OCI-M1 (cell line): ENCODE measurements around the gene MINDY4.
A peak's percentile ranks its signal among the peaks of the same experiment; 100 is the strongest.

Experiments
- DNase-seq: peaks from one replicate; lab custom pipeline; 2025; lab: John Stamatoyannopoulos, UW

MINDY4 gene

DNA sequence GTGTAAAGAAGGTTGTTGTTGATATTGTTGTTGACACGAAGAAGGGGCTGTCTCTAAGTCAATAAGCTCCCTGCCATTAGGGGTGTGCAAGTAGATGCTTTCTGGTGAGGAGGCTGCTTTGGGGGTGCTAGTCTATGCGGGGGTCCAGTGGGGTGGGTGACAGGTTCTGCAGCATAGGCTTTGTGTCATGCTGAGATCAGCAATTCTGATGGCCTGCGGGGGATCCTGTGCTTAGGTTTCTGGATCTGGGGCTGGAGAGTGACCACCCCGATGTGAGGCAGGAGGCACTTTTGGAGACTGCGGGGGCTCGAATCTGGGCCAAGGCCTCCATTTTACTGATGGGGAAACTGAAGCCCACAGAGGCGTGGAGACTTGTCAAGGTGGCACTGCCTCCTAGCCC is 145.6 kb downstream of the MINDY4 start:
- no peak for DNase-seq

DNA sequence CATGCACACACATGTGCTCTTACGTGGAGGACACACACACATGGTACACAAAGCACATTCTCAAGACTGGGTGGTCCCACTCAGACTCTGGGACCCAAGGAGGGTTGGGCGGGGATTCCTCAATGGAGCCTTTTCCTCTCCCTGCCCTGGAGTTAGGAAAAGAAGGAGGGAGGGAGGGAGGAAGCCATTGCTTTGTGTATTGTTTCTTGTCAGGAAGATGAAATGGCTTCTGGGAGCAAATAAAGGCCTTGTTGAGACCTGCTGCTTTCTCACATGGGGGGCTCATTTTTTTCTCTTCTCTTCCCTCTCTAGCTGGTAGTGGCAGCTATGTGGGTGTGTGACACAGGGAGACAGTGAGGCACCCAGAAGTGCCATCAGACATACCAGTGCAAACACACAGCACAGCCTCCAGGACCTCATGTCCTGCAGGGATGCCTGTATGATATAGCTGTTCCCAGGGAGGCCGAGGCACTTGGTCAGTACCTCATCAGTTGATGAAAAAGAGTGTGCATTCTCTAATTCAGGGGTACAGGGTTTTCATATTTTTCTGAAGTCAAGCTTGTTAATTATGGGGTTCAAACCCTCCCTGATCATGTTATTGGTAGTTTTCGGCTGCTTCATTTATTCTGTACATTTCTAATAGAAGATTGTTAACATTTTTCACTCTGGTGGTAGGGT is 146.1 kb downstream of the MINDY4 start:
- no peak for DNase-seq

DNA sequence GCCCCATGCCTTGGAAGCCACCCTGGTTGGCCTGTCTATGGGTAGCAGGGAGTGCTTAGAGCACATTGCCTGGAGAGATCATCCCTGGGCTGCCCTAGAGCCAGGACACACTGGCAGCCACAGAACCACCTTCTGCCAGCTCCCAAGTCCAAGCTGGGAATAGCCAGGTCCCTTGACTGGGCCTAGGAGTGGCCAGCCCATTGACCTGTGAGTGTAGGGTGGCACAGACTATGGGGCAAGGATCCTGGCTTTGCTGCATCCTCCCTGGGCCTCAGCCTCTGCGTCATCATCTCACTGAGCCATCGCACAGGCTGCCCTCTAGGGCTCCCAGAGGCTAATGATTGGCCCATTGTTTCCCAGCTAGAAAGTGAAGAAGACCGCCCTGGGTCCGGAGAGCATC is 147.5 kb downstream of the MINDY4 start:
- DNase-seq, result no peak

DNA sequence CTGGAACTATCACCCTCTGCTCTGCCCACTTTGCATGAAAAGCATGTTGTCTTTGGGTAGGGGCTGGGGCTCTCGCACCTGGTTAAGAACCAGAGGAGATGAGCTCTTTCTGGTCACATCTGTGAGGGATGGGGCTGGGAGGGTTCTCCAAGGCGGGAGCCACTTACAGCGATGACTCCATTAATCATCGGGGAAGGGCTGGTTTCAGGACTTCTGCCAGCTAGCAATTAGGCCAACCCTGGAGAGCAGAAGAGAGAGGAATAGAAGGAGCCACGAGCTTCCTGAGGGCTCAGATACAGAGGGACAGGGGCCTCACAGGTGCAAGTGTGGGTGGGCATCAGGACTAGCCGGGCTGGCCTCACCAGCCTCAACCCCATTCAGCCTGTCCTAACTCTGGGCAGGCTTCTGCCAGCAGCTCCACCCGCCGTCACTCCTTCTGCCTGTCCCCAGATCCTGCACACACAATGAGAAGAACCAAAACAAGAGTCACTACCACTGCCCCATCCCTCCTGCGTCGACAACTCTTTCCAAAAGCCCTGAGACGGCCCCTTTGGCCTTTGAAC is 148.9 kb downstream of the MINDY4 start:
- DNase-seq, result no peak

DNA sequence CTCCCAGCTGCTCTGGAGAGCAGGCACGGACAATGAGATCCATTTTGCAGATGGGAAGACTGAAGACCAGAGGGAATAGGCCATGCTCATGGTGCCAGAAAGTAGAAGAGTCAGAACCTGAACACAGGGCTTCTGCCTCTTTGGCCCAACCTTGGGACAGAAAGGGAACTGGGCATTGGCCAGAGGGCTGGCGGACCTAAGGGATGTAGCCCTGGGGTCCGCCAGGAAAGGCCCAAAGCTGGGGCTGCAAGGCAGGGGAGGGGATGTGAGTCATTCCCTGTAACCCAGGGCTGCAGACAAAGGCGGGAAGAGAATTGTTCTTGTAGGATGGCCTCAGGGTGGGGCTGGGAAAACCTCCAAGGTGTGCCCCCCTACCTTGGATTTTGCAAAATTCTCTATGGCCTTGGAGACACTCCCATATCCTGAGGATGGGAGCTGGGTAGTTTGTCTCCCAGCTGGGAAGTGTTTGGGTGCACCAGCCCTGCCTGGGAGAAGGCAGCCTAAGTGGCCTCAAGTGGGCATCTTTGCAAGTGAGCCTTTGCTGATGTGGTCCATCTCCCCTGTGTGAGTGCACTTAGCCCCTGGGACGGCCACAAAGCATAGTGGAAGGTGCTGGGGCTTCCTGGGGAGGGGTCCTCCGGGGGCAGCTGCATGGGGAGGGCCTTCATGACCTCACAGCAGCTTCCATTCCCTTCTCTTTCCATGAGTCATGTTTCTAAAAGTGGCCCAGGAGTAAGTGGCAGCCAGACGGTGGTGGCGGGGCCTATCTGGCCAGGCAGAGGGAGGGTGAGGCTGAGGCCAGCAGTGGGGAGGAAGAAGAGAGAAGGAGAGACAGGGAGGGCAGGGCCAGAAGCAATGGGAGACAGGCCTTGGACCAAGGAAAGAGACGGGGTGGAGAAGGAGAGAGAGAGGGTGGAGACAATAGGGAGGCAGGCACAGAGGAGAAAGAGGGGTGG is 149.6 kb downstream of the MINDY4 start:
- peak; percentile 36 for DNase-seq

DNA sequence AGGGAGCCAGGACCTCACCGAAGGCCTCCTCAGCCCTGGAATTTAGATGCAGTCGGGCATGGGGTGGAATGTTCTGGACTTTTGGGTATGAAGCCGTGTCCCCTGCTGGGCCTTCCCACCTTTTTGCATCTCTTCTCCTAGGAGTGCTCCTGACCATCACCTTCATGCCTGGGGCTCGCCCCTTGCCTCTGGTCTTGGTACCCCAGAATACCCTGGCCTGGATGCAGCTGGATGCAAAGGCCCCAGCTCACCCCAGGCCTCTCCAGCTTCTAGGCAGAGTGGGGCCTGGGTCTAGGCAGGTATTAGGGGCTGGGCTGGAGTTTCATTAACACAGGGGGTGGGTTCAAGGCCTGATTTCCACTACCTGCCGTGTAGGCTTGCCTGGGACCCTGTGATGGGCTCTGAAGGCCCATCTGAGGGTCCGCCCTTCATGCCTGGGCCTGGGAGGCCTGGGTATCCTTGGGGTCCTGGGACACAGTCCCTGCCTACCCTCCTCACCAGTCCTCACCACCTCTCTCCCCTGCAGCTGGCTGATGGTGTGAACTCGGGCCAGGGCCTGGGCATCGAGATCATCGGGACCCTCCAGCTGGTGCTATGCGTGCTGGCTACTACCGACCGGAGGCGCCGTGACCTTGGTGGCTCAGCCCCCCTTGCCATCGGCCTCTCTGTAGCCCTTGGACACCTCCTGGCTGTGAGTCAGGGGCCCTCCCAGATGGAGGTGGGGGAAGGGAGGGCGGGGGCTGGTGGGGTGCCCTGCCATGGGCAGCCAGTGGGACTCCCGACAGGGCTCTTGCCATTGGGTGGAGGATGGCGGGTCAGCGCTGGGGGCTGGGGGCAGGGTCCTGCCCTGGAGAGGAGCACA is 150.6 kb downstream of the MINDY4 start:
- DNase-seq, result no peak

DNA sequence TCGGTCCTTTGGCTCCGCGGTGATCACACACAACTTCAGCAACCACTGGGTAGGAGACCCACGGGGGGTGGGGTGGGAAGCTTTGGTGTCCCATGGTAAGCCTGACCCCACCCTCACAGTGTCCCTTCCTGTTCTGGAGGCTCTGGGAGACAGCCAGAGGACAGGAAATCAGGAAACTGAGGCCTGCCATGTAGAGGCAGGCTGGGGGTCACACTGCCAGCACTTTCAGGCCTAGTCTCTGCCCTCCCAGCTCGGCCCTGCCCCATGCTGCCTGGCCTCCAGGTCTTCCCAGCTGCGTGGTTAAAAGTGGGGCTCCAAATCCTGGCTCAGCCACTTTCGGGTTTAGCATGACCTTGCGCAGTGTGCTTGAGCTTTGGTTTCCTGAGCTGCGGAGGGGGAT is 151.4 kb downstream of the MINDY4 start:
- no peak for DNase-seq

DNA sequence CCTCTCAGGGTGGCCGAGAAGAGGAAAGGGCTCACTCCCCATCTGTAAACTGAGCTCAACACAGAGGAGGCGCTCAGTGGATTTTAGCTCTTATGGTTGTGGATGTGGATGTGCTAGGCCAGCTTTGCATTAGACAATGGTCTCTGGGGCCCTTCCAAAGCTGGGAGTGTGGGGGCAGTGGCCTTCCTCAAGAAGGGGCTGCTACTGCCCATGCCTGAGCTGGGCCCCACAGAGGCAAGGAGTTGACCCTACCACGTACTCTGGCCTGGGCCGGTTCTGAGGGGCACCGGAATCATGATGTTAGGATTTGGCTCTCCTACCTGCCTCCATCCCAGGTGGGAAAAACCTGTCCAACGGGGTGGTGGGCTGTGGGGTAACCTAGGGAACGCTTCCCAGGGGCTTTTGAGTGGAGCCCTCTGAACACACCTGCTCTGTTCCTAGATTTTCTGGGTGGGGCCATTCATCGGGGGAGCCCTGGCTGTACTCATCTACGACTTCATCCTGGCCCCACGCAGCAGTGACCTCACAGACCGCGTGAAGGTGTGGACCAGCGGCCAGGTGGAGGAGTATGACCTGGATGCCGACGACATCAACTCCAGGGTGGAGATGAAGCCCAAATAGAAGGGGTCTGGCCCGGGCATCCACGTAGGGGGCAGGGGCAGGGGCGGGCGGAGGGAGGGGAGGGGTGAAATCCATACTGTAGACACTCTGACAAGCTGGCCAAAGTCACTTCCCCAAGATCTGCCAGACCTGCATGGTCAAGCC is 152.0 kb downstream of the MINDY4 start:
- no peak for DNase-seq

DNA sequence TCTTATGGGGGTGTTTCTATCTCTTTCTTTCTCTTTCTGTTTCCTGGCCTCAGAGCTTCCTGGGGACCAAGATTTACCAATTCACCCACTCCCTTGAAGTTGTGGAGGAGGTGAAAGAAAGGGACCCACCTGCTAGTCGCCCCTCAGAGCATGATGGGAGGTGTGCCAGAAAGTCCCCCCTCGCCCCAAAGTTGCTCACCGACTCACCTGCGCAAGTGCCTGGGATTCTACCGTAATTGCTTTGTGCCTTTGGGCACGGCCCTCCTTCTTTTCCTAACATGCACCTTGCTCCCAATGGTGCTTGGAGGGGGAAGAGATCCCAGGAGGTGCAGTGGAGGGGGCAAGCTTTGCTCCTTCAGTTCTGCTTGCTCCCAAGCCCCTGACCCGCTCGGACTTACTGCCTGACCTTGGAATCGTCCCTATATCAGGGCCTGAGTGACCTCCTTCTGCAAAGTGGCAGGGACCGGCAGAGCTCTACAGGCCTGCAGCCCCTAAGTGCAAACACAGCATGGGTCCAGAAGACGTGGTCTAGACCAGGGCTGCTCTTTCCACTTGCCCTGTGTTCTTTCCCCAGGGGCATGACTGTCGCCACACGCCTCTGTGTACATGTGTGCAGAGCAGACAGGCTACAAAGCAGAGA is 152.7 kb downstream of the MINDY4 start:
- DNase-seq, result no peak

DNA sequence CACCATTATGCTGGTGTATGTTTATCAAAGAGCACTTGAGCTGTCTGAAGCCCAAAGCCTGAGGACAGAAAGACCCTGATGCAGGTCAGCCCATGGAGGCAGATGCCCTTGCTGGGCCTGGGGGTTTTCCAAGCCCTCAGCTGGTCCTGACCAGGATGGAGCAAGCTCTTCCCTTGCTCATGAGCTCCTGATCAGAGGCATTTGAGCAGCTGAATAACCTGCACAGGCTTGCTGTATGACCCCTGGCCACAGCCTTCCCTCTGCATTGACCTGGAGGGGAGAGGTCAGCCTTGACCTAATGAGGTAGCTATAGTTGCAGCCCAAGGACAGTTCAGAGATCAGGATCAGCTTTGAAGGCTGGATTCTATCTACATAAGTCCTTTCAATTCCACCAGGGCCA is 153.4 kb downstream of the MINDY4 start:
- no peak for DNase-seq

DNA sequence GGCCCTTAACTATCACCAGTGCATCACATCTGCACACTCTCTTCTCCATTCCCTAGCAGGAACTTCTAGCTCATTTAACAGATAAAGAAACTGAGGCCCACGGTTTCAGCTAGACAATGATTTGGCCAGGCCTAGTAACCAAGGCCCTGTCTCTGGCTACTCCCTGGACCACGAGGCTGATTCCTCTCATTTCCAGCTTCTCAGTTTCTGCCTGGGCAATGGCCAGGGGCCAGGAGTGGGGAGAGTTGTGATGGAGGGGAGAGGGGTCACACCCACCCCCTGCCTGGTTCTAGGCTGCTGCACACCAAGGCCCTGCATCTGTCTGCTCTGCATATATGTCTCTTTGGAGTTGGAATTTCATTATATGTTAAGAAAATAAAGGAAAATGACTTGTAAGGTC is 153.9 kb downstream of the MINDY4 start:
- no peak for DNase-seq

DNA sequence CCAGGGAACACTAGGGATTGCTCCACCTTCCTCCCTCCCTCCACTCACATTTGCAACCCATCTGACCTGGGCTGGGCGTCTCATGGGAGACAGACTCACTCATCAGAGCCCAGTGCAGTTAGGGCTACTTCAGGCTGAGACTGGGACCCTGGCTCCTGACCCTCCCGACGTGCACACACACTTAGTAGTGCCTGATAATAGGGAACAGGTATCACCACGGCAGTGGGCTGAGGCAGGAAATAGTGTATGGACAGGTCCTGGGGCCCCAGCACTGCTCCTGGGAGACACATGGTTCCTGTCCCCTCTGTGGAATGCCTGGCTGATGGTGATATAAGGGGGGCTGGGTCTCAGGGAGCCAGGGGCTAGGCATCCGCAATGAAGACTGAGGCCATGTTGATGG is 154.7 kb downstream of the MINDY4 start:
- no peak for DNase-seq

DNA sequence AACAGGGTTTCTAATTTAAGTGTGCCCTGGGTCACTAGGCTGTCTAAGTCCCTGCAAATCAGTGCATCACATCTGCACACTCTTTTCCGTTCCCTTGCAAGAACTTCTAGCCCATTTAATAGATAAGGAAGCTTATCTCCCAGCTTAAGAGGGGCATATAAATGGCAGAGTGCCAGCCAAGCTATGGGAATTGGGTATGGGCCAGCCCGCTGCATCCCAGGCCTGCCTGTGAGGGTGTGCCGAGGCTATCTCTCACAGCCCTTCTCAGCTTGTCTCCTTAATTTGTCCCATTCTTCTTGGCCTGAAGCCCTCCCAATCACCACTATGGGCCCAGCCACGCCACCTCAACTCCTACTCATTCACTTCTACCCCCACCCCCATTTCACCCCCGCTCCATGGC is 155.1 kb downstream of the MINDY4 start:
- peak; percentile 46 for DNase-seq

DNA sequence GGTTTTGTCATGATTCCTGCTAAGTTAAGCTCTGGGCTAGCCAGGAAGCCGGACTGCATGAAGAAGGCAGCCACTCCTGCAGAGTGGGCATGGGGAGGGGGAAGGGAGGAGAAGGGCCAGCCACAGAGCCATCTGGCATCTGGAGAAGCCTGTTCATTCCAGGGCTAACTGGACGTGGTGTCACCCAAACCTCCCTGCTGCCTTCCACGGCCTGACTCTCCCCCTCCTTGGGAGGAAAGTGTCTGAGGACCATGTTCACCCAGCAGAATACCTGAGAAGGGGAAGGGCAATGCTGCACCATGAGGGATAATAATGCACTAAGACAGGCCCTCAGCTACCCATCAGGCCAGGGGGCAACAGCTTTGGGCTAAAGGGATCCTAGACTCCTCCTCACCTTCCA is 155.8 kb downstream of the MINDY4 start:
- no peak for DNase-seq

DNA sequence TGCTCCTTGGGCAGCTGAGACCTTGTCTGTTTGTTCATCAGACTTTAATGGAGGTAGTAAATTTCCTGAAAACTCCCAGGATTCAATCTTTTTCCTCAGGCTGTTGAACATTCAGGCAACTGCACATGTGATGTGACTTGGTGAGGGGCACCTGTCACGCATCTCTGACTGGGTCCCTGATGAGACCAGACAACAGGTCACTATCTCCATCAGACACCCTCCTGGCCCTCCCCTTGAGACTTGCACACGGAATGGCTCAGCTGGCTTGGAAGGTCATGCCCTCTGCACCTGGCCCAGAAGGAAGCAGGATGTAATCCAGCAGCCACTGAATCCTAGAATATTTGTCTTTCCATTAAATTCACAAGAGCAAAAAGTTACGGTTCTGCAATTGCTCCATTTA is 156.3 kb downstream of the MINDY4 start:
- DNase-seq, result no peak

DNA sequence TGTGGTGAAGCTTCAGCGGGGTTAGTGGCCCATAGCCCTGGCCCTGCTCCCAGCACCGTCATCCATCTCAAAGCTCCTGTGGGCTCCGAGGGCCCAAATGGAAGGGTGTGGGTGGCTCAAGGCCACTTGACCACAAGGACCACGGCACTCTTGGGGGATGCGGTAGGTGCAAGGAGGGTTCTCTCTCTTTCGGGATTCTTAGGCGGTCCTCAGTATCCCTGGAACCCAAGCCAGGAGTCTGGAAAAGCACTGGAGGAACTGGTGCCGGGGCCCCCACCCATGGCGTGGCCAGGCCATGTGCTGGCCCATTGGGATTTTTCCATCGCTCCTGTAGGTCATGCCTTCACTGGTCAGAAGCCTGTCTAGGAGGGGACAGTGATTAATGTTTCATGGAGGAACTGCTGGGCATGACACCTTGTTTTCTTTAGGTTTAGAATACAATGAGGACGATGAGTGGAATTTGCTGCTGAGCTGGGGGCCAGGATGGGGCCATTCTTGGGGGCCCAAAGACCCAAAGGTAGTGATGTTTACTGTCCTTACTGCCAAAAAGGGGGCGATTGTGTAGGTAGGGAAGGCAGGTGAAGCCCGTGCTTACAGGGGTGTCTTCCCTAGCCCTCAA is 157.1 kb downstream of the MINDY4 start:
- DNase-seq, result no peak

DNA sequence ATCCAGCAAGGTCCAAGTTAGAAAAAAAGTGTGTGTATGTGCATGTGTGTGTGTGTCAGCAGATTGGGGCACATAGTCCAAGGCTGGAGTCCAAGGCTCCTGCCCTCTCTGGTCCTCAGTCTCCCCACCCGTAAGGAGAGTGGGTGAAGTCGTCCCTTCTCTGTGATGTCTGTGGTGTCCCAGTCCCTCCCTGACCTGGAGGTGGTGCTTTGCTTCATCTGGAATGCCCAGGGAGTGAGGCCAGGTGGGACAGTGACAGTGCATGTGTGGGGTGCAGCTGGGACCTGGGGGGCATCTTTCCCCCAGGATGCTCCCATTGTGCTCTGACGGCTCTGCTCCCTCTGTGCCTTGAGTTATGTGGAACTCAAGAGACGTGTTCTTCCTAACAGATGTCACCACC is 158.5 kb downstream of the MINDY4 start:
- DNase-seq, result no peak

DNA sequence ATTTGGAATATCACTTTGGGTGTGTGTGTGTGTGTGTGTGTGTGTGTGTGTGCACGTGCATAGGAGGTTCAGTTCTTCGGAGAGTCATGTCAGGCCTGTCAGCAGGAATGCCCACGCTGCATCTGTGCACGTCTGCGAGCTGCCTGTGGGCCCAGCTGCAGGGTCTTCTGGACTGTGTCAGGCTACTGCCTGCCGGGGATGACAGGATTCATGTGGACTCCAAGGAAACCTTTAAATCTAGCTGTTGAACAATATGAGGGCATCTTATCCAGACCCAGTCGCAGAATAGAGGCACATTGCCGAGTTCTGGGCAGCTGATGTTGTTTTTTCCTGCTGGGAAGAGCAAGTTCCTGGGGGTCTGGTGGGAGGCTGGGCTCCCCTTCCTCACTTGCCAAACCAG is 159.4 kb downstream of the MINDY4 start:
- no peak for DNase-seq

DNA sequence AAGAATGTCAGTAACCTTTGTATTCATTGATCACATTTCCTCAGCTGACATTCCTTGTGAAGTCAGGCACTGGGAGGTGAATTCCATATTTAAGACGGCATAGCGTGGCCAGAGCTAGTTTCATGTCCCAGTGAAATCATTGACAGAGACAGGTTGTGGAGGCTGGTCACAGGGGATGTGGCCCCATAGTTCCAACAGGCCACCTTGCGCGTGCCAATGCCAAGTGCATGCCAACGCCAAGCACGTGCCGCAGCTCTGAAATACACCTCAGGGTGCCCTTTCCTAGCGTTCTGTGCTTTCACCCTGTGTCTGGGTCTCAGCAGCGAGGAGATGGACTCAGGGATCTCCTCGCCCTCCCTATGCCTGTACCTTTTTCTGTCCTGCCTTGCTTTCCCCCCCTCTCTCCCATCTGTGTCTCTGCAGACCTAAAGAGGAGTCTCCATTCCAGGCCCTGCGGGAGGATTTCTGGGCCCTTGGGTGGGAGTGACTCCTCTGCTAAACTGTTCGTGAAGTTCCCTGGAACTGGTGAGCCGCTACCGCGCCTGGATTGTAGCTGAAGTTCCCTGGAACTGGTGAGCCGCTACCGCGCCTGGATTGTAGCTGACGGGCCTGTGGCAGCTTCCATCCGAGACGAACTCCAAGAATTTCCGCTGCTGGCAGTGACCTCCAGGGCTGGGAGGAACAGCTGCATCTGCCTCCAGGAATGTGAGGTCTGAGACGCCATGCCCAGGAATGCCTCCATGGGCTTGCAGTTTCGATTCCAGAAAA is 160.1 kb downstream of the MINDY4 start:
- DNase-seq, result no peak
